Naive B cell (primary cell): Measurements from ENCODE around the gene ABCB9. TPM values are rescaled to one million over a fixed set of nuclear protein-coding genes. Genes with fewer than 3 reads are reported as not detected.

Experiments
- ATAC-seq, 2 donors: fragments of 150-1000 bp; cut with Tn5 transposase; 2 replicates each; pipeline ENCODE4 v1.10.0; 2021; ENCODE audit warnings: low read depth in 2 of 2, mild to moderate bottlenecking in 2 of 2, moderate library complexity in 2 of 2
- DNase-seq: peaks from one replicate; pipeline ENCODE4 v3.0.0; 2022
- H3K27ac Mint-ChIP-seq, 6 donors: one replicate each; pipeline ENCODE4 v1.8.0; 2020 to 2022; ENCODE audit warnings: mild to moderate bottlenecking in 6 of 6, mixed read lengths in 6 of 6, moderate library complexity in 5 of 6, inconsistent platforms in 2 of 6
- H3K27me3 Mint-ChIP-seq, 3 donors: one replicate each; pipeline ENCODE4 v1.8.0; 2021 to 2022; ENCODE audit warnings: mixed read lengths in 3 of 3, mild to moderate bottlenecking in 1 of 3
- H3K36me3 Mint-ChIP-seq, 2 donors: one replicate each; pipeline ENCODE4 v1.8.0; 2020 to 2022; ENCODE audit warnings: mixed read lengths in 2 of 2, inconsistent platforms in 1 of 2, mild to moderate bottlenecking in 1 of 2
- H3K4me1 Mint-ChIP-seq, 3 donors: one replicate each; pipeline ENCODE4 v1.8.0; 2020 to 2022; ENCODE audit warnings: mixed read lengths in 3 of 3, inconsistent platforms in 1 of 3, mild to moderate bottlenecking in 1 of 3, moderate library complexity in 1 of 3
- H3K4me3 Mint-ChIP-seq, 8 donors: one replicate each; pipeline ENCODE4 v1.8.0; 2020 to 2022; ENCODE audit warnings: mild to moderate bottlenecking in 8 of 8, mixed read lengths in 8 of 8, moderate library complexity in 8 of 8, inconsistent platforms in 2 of 8
- H3K9me3 Mint-ChIP-seq, 7 donors: one replicate each; pipeline ENCODE4 v1.8.0; 2020 to 2022; ENCODE audit warnings: mixed read lengths in 7 of 7, mild to moderate bottlenecking in 5 of 7, inconsistent platforms in 2 of 7, moderate library complexity in 1 of 7
- polyA plus RNA-seq, 6 donors: library from polyadenylated mRNA; unstranded; fragments of 300-500 nt; fragmentation: Illumina TruSeq; gene quantifications; one replicate each; pipeline ENCODE4 v1.2.3, GENCODE V29; 2021; ENCODE audit warnings: low read depth in 6 of 6

The ABCB9 gene
- polyA plus RNA-seq, 6 donors from 2014 or later, result 0.18 to 0.59 (median 0.31) TPM; not detected in 1

DNA sequence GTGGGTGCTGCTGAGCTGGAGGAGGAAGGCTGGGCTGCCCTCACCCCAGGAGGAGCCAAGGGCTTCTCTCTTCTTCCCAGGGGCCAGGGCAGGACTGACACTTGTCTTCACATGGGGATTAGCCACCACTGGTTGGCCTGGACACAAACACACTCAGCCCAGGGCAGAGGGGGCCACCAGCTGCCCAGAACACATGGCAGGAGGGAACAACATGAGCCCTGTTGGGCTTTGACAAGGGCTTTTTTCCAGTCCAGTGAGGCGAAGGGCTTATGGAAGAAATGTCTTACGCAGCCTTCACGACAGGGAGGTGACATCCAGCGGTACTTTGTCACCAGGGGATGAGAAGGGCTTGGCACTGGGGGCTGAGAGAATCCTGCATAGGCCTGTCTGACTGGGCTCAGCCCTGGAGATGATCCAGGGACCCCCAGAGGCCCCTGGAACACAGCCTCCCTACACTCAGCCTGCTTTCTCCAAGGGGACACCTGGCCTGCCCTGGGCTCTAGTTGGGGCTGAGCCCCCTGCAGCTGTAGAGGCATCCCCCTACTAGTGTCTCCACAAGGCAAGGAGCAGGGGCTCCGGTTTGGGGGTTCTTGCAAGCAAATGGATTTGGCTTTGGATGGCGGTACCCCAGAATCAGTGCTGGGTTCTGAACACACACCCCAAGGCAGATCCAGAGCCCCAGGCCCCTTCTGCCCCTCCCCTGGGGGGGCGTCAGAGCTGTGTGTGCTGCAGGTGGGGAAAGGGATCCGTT lies 33.1 kb upstream of the ABCB9 start:
- no peak for ATAC-seq
- Mint-ChIP-seq H3K27ac (peak overlapping the region in 3 of 6 donors; percentile 41 to 74 (median 68)), H3K36me3 (no peaks in the 10 kb centered on the region), H3K9me3 (no peaks in the 10 kb centered on the region), H3K4me1 (no peaks in the 10 kb centered on the region), H3K4me3 (no peak overlapping the region), H3K27me3 (no peaks in the 10 kb centered on the region)
- DNase-seq, result no peak

DNA sequence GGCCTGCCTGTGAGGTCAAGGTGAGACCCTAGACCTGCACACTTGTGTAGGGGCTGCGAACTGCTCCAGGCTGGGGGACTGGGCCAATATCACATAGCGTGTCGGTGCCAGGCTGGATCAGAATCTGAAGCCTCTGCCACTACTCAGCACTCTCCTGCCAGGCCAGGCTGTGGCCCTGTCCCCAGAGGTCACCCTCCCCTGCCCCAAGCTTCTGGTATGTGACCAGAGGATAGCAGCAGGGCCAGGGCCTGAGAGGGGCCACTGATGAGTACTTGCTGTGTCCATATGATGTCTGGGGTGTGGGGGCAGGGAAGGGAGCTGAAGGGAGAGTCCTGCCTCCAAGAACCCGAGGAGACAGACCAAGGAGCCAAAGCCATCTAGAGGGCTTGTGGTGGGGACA lies 32.1 kb upstream of the ABCB9 start:
- Mint-ChIP-seq H3K36me3 (no peaks in the 10 kb centered on the region), H3K4me3 (no peak overlapping the region), H3K27me3 (no peaks in the 10 kb centered on the region), H3K4me1 (no peaks in the 10 kb centered on the region), H3K9me3 (no peaks in the 10 kb centered on the region), H3K27ac (peak overlapping the region in 4 of 6 donors; percentile 10 to 88 (median 48))
- ATAC-seq, result no peak
- no peak for DNase-seq

DNA sequence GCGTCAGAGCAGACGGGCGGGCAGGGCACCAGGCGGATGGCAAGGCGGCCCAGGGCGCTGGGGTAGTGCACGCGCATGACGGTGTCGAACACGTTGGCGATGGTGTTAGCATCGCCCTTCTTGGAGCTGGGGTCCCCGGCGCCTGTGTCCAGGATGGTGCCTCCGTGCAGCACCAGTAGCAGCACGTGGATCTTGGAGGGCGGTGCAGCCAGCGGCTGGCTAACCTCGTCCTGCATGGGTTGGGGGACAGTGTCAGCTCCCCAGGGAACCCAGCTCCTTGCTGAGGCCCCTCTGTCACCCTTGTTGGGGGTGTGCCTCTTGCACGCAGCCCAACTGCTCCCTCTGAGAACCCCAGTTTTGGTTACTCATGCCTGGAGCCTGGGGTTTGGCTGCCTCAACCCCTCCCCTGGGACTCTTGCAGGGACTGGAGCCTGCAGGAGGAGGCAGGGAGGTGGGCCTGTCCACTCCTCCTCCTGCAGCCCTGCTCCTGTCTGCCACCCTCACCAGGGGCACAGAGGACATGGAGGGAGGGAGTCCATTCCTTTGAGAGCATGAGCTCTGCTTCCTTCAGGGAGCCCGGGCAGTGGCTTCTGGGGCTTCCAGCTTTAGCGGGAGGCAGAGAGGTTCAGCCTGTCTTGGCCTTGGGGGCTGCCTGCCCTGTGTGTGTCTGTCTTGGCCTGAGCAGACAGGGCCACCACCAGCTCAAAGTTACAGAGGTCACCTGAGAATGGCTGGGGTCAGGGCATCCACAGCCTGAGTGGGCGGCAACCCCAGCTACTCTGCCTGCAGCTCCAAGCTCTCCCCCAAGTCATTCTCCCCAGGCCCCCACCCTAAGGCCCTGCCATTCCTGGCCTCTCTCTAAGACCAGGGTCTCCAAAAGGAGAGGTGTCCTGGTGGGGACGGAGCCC lies 31.3 kb upstream of the ABCB9 start:
- H3K27ac Mint-ChIP-seq, result no peak overlapping the region
- DNase-seq (no peak), ATAC-seq (no peak)
- no peak overlapping the region for H3K4me3 Mint-ChIP-seq
- H3K9me3 Mint-ChIP-seq, result no peaks in the 10 kb centered on the region
- no peaks in the 10 kb centered on the region for H3K36me3 Mint-ChIP-seq
- H3K4me1 Mint-ChIP-seq, result no peaks in the 10 kb centered on the region
- H3K27me3 Mint-ChIP-seq, result no peaks in the 10 kb centered on the region

DNA sequence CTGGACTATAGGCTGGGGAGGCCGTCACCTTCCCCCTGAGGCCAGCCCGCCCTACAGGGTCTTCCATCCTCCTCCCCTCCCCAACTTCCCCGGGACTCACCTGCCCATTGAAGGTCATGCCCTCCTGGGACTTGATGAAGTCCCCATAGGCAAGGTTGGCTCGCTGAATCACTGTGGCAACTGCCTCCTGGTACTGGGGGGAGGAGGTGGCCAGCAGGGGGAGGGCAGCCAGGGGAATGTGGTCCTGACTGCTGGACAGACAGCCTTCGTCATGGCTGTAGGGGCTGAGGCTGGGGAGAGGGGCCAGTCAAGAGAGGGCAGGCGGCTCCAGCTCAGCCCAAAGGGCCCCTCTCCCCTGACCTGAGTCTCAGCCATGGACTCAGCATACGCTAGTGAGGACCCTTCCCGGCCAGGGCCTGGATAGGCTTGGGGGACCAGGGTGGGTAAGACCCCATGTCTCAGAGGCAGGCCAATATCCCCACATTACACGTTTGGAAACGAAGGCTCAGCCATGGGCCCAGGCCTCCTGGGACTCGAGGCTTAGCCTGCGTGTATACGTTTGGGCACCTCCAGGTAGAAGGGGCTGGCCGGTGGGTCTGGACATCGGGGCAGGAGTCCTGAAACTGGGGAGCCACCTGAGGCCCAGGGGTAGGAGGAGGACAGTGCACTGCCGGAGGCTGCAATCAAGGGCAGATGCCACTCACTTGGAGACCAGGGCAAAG lies 30.5 kb upstream of the ABCB9 start:
- no peaks in the 10 kb centered on the region for H3K9me3 Mint-ChIP-seq
- DNase-seq (no peak), ATAC-seq (no peak)
- no peaks in the 10 kb centered on the region for H3K36me3 Mint-ChIP-seq
- H3K4me1 Mint-ChIP-seq, result no peaks in the 10 kb centered on the region
- no peak overlapping the region for H3K4me3 Mint-ChIP-seq
- no peaks in the 10 kb centered on the region for H3K27me3 Mint-ChIP-seq
- H3K27ac Mint-ChIP-seq, result no peak overlapping the region

DNA sequence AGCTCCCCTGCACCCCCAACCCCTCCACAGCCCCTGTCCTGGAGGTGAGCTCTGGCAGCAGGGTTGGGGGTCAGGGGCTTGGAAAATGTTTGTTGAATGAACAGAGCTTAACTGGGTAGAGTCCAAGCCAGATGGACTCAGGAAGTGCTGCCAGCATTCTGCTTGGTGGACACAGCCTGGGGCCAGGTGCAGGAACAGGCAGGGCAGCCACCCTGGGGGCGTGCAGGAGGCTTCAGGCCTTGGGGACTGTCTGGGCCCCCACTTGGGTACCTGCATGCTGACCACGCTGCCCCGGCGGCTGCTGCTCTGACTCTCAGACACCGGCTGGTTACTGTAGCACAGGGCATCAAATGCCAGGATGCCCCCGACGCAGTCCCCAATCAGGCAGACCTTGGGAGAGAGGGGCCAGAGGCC lies 29.9 kb upstream of the ABCB9 start:
- ATAC-seq, result no peak
- DNase-seq, result no peak
- Mint-ChIP-seq H3K9me3 (no peaks in the 10 kb centered on the region), H3K27me3 (no peaks in the 10 kb centered on the region), H3K4me3 (no peak overlapping the region), H3K27ac (no peak overlapping the region), H3K4me1 (no peaks in the 10 kb centered on the region), H3K36me3 (no peaks in the 10 kb centered on the region)

DNA sequence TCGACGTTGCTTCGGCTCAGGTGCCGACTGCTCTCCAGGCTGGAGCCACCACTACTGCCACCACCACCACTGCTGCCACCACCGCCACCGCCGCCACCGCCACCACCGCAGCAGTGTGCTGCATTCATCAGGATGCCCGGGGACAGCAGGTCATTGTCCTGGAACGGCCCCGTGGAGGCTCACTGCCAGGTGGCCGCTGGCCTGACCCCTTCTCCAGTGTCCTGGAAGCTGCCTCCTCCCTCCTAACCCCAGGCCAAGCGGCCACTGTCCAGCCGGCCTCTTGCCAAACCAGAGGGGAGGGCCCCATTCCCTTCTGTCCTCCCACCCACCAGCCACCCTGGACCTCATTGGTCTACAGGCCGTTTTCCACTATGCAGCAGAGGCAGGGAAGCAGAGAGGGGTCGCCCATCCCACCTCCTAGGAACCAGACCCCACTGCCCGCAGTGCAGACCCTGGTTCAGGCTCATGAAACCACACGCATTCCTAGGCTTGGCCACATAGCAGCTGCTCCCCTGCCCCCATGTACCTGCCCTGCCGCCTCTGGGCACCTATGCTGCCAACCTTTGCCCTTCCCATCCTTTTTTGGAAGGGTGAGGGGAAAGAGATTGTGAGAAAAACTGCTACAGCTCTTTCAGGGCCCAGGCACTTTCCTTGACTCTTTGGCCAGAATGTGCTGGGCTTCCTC lies 29.4 kb upstream of the ABCB9 start:
- no peaks in the 10 kb centered on the region for H3K27me3 Mint-ChIP-seq

DNA sequence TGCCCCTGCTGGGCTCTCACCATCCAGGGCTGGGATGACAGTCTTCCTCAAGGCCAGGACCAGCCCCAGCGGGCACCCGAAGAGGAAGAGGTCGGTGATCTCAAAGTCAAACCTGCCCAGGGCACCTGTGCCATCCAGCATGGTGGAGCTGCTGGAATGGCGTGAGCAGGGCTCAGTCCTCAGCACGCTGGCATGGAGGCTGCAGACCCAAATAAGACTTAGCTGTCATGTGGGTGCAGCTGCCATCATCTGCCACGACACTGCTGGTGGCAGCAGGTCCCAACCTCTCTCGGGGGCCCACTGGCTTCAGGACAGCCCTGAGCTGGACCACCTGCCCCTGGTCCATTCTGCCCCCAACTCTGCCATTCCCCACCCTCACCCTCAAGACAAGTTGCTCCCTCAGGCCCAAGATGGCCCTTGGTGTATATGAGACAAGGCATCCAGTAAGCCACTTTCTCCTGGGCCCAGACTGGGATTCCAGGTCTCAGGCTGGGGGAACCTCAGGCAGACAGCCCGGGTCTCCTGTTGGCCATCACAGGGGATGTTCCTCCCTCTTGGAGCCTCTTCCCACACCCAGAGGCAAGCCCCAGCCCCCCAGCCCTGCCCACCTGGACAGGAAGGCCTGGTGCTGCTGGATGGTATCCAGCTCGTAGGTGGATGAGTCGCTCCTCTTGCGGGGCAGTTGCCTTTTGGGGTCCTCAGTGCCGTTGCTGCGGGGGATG lies 28.7 kb upstream of the ABCB9 start:
- H3K27ac Mint-ChIP-seq, result no peak overlapping the region
- no peaks in the 10 kb centered on the region for H3K4me1 Mint-ChIP-seq
- no peak overlapping the region for H3K4me3 Mint-ChIP-seq
- DNase-seq (no peak), ATAC-seq (no peak)
- H3K36me3 Mint-ChIP-seq, result no peaks in the 10 kb centered on the region
- H3K9me3 Mint-ChIP-seq, result no peaks in the 10 kb centered on the region
- no peaks in the 10 kb centered on the region for H3K27me3 Mint-ChIP-seq

More for the DNA sequence above, 29.4 kb upstream of the ABCB9 start:
- ATAC-seq (no peak), DNase-seq (no peak)
- no peaks in the 10 kb centered on the region for H3K4me1 Mint-ChIP-seq
- H3K27ac Mint-ChIP-seq, result peak overlapping the region in 1 of 6 donors; percentile 54
- H3K36me3 Mint-ChIP-seq, result no peaks in the 10 kb centered on the region
- H3K4me3 Mint-ChIP-seq, result no peak overlapping the region
- no peaks in the 10 kb centered on the region for H3K9me3 Mint-ChIP-seq

DNA sequence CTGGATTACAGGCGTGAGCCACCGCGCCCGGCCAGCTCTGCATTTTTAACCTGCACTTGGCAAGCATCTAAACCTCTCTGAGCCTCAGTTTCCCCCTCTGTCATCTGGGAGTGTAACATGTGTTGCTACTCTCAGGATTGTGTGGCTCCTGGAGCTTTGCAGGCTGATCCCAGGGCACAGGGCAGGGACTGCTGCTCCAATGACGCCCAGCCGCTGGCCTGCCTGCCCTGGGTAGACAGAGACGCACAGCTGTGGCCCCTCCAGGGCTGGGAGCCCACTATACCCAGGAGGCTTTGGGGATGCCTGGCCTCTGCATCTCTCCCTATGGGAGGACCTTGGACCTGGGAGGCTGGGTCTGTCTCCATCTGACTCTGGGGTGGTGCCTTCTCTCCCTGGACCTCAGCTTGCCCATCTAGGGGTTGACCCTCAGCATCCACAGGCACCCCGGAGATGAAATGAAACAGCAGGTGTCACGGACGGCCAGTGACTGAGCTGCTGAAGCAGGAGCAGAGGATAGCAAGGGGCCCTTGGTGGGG lies 27.9 kb upstream of the ABCB9 start:
- Mint-ChIP-seq H3K4me3 (no peak overlapping the region), H3K27me3 (no peaks in the 10 kb centered on the region), H3K36me3 (no peaks in the 10 kb centered on the region), H3K4me1 (no peaks in the 10 kb centered on the region), H3K9me3 (no peaks in the 10 kb centered on the region), H3K27ac (peak overlapping the region in 1 of 6 donors; percentile 76)
- no peak for DNase-seq
- ATAC-seq, result no peak

DNA sequence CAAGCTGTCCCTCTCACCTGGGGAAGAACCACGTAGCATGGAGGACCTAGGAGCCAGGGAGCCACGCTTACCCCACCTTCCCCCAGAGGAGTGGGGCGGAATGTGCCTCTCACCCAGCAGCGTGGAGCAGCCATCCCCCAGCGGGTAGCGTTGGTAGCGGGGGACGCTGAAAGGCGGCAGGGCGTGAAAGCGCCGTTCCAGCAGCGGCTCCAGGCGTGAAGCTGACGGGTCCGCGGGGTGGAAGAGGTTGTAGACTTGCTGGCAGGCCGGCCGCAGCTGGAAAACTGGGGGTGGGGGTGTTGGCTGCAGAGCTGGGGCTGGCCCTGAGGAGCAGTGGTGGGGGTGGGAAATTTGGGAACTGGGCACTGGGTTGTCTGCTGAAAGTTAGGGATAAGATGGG lies 26.1 kb upstream of the ABCB9 start:
- DNase-seq (no peak), ATAC-seq (no peak)
- Mint-ChIP-seq H3K4me3 (no peak overlapping the region), H3K27me3 (no peaks in the 10 kb centered on the region), H3K4me1 (no peaks in the 10 kb centered on the region), H3K27ac (peak overlapping the region in 2 of 6 donors; percentile 51 to 57), H3K36me3 (no peaks in the 10 kb centered on the region), H3K9me3 (no peaks in the 10 kb centered on the region)

DNA sequence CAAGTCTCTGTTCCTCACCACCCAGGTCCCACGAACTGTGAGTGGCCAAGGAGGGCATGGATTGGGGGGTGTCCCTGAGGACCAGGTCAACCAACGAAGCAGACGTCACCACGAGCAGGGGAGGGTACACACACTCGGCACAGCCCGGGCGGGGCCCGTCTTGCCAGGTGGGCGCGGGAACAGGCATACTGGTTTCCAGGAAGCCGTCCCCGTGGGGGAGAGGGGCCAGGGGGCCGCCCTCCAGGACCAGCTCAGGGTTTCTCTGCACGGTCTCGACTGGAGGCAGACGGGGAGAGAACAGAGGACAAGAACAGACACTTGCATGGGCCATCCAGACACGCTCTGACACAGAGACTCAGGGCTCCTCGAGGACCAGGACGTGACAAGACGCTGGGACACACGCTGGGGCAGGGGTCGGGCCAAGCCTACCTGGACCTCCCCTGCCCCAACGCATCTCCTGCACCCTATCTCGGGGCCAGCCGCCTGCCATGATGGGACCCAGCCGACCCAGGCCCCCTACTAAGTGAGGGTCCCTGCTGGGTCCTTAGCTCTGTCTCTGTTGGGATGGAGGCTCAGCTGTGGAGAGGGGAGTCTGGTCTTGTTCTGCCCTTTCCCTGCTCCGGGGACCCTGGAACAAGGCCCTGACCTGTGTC lies 25.5 kb upstream of the ABCB9 start:
- no peaks in the 10 kb centered on the region for H3K36me3 Mint-ChIP-seq
- no peak for ATAC-seq
- no peak for DNase-seq
- no peaks in the 10 kb centered on the region for H3K9me3 Mint-ChIP-seq
- no peaks in the 10 kb centered on the region for H3K4me1 Mint-ChIP-seq
- no peak overlapping the region for H3K4me3 Mint-ChIP-seq
- no peak overlapping the region for H3K27ac Mint-ChIP-seq
- H3K27me3 Mint-ChIP-seq, result no peaks in the 10 kb centered on the region

DNA sequence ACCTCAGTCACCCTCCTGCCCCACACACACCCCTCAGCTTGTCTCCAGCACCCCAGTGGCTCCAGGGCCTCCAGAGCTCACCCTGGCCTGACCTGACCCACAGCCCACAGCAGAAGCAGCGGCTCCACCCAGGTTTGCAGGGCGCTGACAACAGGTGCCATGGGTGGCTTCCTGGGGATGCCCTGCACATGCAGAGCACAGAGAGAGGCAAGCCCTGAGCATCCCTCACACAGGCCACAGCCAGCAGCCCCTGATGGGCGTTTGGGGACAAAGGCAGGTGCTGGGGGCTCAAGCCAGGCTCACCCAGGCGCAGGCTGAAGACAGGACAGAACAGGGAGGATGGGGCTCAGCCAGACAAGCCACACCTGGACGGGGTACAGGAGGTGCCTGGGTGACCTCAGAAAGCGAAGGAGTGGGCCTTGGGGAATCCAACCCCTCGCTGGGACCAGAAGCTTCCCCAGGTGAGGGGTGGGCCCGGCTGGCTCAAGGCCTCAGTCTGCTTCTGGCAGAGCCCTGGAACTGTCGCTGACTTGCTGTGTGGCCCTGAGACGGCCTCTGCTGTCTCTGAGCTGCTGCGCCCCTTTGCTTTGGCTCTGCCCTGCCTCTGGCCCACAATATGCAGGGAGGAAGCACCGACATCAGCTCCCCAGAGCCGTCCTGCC lies 24.8 kb upstream of the ABCB9 start:
- Mint-ChIP-seq H3K4me3 (peak overlapping the region in 1 of 8 donors; percentile 15), H3K9me3 (no peaks in the 10 kb centered on the region), H3K36me3 (no peaks in the 10 kb centered on the region), H3K27ac (no peak overlapping the region), H3K27me3 (no peaks in the 10 kb centered on the region), H3K4me1 (no peaks in the 10 kb centered on the region)
- ATAC-seq, result no peak
- DNase-seq, result no peak

DNA sequence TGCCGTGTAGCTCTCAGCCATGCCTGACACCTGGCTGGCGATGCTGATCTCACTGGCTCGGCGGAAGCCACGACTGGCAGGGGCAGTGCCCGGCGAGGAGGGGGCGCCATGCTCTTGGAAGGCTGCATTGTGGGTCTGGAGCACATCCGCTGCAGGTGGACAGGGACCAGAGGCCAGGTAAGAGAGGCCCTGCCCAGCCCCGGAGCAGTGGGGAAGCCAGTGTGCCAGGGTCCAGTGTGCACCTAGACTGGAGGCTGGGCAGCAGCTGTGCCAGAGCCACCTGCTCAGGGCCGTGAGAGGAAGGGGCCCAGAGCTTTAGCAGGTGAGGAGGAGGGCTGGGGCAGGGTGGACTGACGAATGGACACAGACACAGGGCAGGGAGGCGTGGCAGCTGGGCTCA lies 24.3 kb upstream of the ABCB9 start:
- Mint-ChIP-seq H3K27me3 (no peaks in the 10 kb centered on the region), H3K4me3 (no peak overlapping the region), H3K9me3 (no peaks in the 10 kb centered on the region), H3K36me3 (no peaks in the 10 kb centered on the region), H3K27ac (no peak overlapping the region), H3K4me1 (no peaks in the 10 kb centered on the region)
- DNase-seq (no peak), ATAC-seq (no peak)
